HFFc6 (cell line): ENCODE measurements around the gene EDNRA. TPM values are rescaled to one million over a fixed set of nuclear protein-coding genes. Genes with fewer than 3 reads are reported as not detected.
A peak's percentile ranks its signal among the peaks of the same experiment; 100 is the strongest.

ENCODE experiments used
- DNase-seq: peaks from one replicate; pipeline ENCODE4 v3.0.0-alpha.2; 2018
- H3K27ac Mint-ChIP-seq: 2 replicates; pipeline ENCODE4 v1.8.0; 2020; ENCODE audit warnings: mild to moderate bottlenecking, mixed read lengths
- H3K27me3 Mint-ChIP-seq: 2 replicates; pipeline ENCODE4 v1.8.0; 2021; ENCODE audit warnings: mild to moderate bottlenecking, moderate library complexity, mixed read lengths; ENCODE audit not compliant: insufficient read depth
- H3K36me3 Mint-ChIP-seq: 2 replicates; pipeline ENCODE4 v1.8.0; 2021; ENCODE audit warnings: low read depth, mixed read lengths
- H3K4me1 Mint-ChIP-seq: 2 replicates; pipeline ENCODE4 v1.8.0; 2020; ENCODE audit warnings: low read depth, mixed read lengths
- H3K4me3 Mint-ChIP-seq: 2 replicates; pipeline ENCODE4 v1.8.0; 2020; ENCODE audit warnings: mild to moderate bottlenecking, moderate library complexity, mixed read lengths
- H3K9me3 Mint-ChIP-seq: 2 replicates; pipeline ENCODE4 v1.8.0; 2020; ENCODE audit warnings: mild to moderate bottlenecking, mixed read lengths
- CTCF ChIP-seq: fragments of 200-600 bp; sonication (generic); IDR thresholded peaks from 2 replicates; pipeline ENCODE4 v1.5.0; 2021; ENCODE audit warnings: antibody characterized with exemption, mild to moderate bottlenecking
- total RNA-seq, 6 experiments: library from RNA; stranded (reverse); fragmentation: NEBNext Ultra II Directional; extraction: Animal tissue kit (Norgen Biotek cat#: 25700); gene quantifications; 2 replicates in 1 of 6; 3 replicates in 5 of 6; pipeline ENCODE4 v1.2.3, GENCODE V29; 2021

EDNRA gene
- total RNA-seq, 6 experiments from 2014 or later, result 0.83 to 3.0 (median 1.5) TPM

- no peak overlapping the region for H3K27ac Mint-ChIP-seq
- H3K27me3 Mint-ChIP-seq, result no peaks in the 10 kb centered on the region; the same call in 1 of the 2 replicates
- H3K4me1 Mint-ChIP-seq, result peaks cover 44% of the 10 kb centered on the region
- H3K36me3 Mint-ChIP-seq, result no peaks in the 10 kb centered on the region
- peak; percentile 45 for DNase-seq
- peak; percentile 91 for TF ChIP-seq CTCF
- H3K4me3 Mint-ChIP-seq, result peak overlapping the region; percentile 2; the same call in 1 of the 2 replicates
- no peaks in the 10 kb centered on the region for H3K9me3 Mint-ChIP-seq
Observed at GRCh38 chr4:147590249-147590920, 109.5 kb downstream of the EDNRA start.

DNA sequence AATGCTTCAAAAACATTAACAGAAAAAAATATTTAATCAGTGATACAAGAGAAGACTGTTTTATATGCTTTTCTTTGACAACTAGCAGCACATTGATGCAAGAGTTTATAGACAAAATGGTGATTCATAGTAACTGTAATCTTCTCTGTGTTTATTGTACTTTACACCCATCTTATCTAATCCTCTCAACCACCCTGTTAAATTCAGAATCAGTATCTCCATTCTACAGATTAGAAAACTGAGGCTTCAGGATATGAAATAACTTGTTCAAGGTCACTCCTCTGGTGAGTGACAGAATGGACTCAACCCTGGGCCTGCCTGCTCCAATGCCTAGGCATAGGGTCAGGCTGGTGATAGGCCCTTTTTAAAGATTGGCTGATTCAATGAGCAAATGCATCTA is 110.2 kb downstream of the EDNRA start:
- Mint-ChIP-seq H3K27me3 (no peaks in the 10 kb centered on the region), H3K4me1 (peaks cover 43% of the 10 kb centered on the region), H3K36me3 (no peaks in the 10 kb centered on the region), H3K4me3 (no peak overlapping the region), H3K9me3 (no peaks in the 10 kb centered on the region), H3K27ac (no peak overlapping the region)
- no peak for TF ChIP-seq CTCF
- DNase-seq, result no peak

DNA sequence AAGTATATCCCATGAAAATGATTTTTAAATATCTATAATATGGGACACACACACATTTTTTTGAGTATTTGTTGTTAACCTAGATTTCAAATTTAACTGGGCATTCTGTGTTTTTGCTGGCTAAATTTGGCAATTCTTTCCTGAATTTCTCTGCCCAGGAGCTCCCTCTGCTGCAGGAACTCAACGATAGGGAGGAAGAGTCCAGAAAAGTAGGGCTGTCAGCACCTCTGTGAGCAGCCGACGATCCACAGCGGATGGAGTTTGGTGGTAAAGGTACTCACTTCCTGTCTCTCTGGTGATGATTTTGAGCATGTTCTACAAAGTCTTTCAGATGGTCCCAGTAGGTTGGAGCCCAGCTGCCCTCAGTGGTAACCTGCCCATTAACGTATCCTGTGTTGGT is 113.2 kb downstream of the EDNRA start:
- H3K9me3 Mint-ChIP-seq, result no peaks in the 10 kb centered on the region
- H3K4me1 Mint-ChIP-seq, result peaks cover 42% of the 10 kb centered on the region
- peak; percentile 33 for TF ChIP-seq CTCF
- H3K27me3 Mint-ChIP-seq, result no peaks in the 10 kb centered on the region
- no peaks in the 10 kb centered on the region for H3K36me3 Mint-ChIP-seq
- DNase-seq, result no peak
- H3K27ac Mint-ChIP-seq, result no peak overlapping the region
- H3K4me3 Mint-ChIP-seq, result no peak overlapping the region

Other genes with a start within 250 kb of the EDNRA start
- gene TMEM184C, start 136.3 kb downstream of the EDNRA start, total RNA-seq, result 10 to 100 TPM; 36.8 to 42.0 (median 39.8) TPM
- 1 to 10 TPM; 6.5 to 8.5 (median 7.3) TPM for gene PRMT9, start 203.1 kb downstream of the EDNRA start, total RNA-seq